ENCODE results near the gene APBA3.

DNA sequence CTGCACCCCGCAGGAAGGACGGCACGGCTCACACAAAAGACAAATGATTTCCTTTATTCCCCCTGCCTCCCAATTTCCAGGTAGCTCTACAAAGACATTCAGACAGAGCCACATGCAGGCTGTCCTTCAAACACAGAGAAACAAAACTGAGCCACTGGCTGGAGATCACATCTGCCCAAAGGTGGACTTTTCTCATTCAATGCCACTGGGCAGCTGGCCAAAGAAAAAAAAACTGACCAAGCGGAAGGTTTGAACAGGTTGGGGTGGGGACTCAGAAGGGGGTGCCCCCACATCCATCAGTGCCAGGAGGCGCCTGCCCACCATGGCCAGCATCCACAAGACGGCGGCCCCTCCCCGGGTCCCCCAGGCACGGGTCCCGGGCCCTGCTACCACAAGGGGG lies 42.5 kb upstream of the APBA3 start:
- TF ChIP-seq POLR2A (IDR thresholded peaks at IDR 0.05; ENCODE audit: low read length) (no peak), MAX (IDR thresholded peaks at IDR 0.05) (no peak), MAFK (IDR thresholded peaks at IDR 0.05; ENCODE audit: partially characterized antibody) (no peak), EHF (CRISPR knock-in tag; IDR thresholded peaks at IDR 0.05) (no peak)
- TF ChIP-seq, protein P1, sequence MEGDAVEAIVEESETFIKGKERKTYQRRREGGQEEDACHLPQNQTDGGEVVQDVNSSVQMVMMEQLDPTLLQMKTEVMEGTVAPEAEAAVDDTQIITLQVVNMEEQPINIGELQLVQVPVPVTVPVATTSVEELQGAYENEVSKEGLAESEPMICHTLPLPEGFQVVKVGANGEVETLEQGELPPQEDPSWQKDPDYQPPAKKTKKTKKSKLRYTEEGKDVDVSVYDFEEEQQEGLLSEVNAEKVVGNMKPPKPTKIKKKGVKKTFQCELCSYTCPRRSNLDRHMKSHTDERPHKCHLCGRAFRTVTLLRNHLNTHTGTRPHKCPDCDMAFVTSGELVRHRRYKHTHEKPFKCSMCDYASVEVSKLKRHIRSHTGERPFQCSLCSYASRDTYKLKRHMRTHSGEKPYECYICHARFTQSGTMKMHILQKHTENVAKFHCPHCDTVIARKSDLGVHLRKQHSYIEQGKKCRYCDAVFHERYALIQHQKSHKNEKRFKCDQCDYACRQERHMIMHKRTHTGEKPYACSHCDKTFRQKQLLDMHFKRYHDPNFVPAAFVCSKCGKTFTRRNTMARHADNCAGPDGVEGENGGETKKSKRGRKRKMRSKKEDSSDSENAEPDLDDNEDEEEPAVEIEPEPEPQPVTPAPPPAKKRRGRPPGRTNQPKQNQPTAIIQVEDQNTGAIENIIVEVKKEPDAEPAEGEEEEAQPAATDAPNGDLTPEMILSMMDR (IDR thresholded peaks at IDR 0.05) = no peak

Data from A549 (cell line).